GM15510 (cell line): ENCODE results near the gene SENP8.
A peak's percentile ranks its signal among the peaks of the same experiment; 100 is the strongest.

ENCODE experiments used
- POLR2A ChIP-seq: IDR thresholded peaks from 3 replicates; pipeline ENCODE4 v1.6.1; 2011; ENCODE audit warnings: borderline replicate concordance; ENCODE audit not compliant: insufficient read length; ENCODE audit errors: extremely low read depth

SENP8 gene

GRCh38 chr15:72118017-72118978, at the start of gene SENP8, which contains the start of gene MYO9A:
TSS of gene SENP8 (plus strand) at chr15:72118403. CDS start at chr15:72139624, 21,221 bp downstream.
TSS of gene MYO9A (minus strand) at chr15:72118150. CDS start at chr15:72046563, 71,587 bp downstream.
- TF ChIP-seq POLR2A: peak; percentile 81

DNA sequence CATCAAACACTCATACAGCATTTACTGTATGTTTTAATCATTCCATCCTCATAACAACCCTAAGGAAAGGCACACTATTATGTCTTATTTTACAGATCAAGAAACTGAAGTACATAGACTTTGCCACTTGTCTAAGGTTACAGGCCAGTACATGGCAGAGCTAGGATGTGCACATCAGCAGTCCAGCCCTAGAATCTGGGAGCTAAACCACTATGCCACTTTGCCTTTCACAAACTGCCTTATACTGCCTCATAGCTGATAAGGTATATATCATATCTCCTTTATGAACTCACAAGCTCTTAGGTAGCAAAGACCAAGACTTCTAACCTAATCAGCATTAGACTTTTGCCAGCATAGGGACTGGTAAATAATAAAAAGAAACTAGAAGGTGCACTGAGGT, 49.3 kb upstream of the SENP8 start:
- TF ChIP-seq POLR2A: no peak

DNA sequence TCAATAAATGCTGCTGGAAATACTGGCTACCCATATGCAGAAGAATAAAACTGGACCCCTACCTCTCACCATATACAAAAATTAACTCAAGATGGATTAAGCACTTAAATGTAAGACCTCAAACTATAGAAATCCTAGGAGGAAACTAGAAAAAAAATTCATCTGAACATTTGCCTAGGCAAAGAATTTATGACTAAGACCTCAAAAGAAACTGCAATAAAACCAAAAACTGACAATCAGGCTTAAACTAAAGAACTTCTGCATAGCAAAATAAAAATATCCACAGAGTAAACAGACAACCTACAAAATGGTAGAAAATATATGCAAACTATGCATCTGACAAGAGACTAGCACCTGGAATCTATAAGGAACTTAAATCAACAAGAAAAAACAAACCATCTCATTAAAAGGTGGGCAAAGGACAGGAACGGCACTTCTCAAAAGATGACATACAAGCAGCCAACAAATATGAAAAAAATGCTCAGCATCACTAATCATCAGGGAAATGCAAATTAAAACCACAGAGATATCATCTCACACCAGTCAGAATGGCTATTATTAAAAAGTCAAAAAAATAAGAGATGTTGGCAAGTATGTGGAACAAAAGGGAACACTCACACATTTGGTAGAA, 47.3 kb upstream of the SENP8 start:
- no peak for TF ChIP-seq POLR2A

DNA sequence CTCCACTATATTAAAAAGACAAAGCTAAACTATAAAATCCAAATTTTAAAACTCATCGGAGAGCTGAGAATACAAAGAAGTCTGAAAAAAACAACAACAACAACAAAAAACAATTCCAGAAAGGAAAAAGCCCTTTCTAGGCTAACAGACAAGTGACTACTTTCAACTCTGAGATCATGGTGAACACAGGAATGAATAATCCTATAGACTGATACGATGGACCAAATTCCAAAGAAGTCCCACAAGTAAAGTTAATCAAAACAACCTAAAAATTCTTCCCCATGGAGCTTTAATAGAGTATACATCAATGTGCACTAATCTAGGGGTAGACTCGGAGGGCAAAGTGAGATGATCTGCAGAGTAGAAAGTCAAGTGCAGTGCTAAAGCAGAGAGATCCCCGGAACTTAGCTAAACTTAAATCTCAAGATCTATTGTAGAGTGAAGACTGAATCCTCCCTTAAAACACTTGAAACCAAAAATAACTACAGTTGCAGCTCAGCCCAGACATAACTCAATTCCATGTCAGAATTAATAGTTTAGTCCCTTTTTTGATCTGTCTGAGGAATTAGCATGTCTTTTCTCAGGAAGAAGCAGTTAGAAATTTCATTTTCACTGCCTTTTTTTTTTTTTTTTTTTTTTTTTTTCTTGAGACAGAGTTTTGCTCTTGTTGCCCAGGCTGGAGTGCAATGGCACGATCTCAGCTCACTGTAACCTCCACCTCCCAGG, 43.7 kb upstream of the SENP8 start:
- TF ChIP-seq POLR2A: no peak

- TF ChIP-seq POLR2A: no peak
These were observed 40.3 kb upstream of the SENP8 start for GRCh38 chr15:72077950-72078349.

DNA sequence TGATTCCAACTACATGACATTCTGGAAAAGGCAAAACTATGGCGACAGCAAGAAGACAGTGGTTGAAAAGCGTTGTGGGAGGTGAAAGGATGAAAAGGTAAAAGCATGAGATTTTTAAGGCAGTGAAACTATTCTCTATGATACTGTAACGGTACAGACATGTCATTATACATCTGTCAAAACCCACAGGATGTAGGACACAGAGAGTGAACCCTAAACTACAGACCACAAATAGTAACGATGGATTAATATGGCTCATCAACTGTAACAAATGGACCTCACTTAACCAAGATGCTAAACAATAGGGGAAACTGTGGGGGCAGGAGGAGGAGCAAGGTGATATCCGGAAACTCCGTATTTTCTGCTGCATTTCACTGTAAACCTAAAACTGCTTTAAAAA, 39.3 kb upstream of the SENP8 start:
- no peak for TF ChIP-seq POLR2A

DNA sequence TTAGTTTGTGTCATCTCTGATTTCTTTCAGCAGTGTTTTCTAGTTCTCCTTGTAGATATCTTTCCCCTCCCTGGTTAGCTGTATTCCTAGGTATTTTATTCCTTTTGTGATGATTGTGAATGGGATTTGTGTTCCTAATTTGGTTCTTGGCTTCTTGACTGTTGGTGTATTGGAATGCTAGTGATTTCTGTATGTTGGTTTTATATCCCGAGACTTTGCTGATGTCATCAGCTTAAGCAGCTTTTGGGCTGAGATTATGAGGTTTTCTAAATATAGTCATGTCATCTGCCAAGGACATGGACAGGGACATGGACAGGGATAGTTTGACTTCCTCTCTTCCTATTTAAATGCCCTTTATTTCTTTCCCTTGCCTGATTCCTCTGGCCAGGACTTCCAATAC, 36.0 kb upstream of the SENP8 start:
- no peak for TF ChIP-seq POLR2A

DNA sequence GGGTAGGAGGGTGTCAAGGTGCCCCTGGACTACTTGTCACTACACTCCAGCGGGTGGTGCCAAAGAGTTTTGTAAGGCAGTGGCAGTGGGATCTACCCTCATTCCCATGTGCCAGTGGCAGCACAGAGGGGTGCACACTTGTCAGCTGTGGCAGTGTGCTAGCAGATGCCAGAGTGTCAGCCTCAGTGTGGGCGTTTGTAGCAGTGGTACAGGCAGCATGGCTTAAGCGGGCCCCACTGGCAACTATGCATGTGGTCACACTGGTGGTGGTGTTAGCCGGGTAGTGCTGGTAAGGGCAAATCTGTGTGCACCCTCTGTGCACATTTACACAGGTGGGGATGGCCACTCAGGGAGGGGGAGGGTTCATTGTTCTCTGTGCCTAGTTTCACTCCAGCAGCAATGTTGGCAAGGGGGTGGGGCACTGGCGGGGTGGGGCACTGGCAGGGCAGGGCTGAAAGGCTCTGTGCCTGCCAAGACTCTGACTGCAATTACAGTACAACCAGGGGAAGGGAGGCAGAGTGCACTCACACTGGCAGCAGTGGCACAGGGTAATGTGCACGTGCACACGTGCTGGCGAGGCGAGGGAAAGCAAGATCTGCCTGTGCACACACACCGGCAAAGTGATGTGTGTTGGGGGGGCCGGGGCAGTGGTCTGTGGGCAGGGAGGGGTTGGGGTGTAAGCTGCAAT, 32.0 kb upstream of the SENP8 start:
- TF ChIP-seq POLR2A: no peak

DNA sequence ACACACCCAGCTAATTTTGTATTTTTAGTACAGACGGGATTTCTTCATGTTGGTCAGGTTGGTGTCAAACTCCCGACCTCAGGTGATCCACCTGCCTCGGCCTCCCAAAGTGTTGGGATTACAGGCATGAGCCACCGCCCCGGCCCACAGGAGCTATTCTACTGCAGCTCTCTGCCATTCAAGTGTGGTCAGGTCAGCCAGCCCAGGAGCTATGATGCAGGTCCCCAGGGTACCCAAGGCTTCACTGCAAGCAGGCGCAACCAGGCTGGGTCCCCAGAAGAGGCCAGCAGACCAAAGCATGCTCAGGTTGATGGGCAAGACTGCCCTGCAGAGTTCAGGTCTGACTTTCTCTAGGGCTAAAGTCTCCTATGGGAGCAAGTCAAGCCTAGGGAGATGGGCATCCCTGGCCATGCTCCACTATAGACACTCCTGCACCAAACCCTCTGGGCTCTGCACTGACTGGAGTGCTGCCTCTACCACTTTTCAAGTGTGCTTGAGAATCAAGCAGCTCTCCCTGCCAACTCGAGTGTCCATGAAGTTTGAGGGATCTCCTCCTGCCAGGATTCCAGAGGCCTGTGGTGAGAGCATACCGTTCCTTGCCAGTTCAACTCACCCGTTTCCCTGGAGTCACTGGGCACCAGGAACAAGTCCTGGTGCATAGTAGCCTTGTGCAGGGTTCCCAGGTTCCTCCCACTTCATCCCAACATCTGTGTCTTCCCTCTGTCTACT, 31.1 kb upstream of the SENP8 start:
- TF ChIP-seq POLR2A: no peak

- no peak for TF ChIP-seq POLR2A
These were observed 26.2 kb upstream of the SENP8 start for GRCh38 chr15:72092006-72092405.

- no peak for TF ChIP-seq POLR2A
These were observed 25.5 kb upstream of the SENP8 start for GRCh38 chr15:72092691-72093090.

DNA sequence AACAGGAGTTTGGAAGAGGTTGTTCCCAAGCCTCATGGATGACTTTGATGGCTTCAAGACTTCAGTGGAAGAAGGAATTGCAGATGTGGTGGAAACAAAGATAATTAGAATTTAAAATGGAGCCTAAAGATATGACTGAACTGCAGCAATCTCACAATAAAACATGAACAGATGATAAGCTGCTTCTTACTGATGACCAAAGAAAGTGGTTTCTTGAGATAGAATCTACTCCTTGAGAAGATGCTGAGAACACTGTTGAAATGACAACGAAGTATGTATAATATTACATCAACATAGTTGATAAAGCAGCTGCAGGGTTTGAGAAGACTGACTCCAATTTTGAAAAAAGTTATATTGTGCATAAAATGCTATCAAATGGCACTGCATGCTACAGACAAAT, 21.4 kb upstream of the SENP8 start:
- no peak for TF ChIP-seq POLR2A

DNA sequence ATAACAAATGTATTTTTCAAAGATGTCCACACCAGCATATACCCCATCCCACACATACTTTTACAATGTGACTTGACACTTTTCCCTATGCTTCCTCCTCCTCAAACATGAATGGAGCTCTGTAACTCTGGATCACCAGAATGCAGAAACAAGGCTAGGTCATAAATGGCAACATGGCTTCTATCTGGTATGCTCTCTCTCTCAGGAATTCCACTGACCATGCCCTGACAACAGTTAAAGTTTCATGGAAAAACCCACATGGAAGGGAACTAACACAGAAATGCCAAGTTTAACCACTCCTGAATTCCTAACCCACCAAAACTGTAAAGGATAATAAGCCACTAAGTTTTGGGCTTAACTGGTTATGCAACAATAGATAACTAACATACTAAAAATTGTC, 20.2 kb upstream of the SENP8 start:
- no peak for TF ChIP-seq POLR2A

DNA sequence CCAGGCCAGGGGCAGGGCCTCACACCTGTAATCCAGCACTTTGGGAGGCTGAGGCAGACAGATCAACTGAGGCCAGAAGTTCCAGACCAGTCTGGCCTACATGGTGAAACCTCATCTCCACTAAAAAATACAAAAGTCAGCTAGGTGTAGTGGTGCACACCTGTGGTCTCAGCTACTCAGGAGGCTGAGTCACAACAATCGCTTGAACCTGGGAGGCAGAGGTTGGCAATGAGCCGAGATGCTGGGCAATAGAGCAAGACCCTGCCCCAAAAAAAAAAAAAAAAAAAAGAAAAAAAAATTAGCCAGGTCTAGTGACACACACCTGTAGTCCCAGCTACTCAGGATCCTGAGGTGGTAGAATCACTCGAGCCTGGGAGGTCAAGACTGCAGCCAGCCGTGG, 19.0 kb upstream of the SENP8 start:
- no peak for TF ChIP-seq POLR2A

DNA sequence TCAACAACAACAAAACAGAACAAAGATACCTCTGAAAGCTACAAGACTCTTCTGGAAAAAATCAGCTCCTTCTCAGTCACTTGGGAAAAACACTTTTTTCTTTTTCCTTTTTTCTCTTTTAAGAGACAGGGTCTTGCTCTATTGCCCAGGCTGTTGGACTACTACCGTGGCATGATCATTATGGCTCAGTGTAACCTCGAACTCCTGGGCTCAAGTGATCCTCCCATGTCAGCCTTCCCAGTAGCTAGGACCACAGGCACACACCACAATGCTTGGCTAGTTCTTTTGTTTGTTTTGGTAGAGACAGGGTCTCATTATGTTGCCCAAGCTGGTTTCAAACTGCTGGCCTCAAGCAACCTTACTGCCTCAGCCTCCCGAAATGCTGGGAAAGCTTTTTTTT, 13.1 kb upstream of the SENP8 start:
- no peak for TF ChIP-seq POLR2A

- TF ChIP-seq POLR2A: no peak
These were observed 12.1 kb upstream of the SENP8 start for GRCh38 chr15:72106068-72106467.
